GM19328 (cell line): ENCODE results near the gene OR2W3.

Experiments used
- ATAC-seq: cut with Tn5 transposase; IDR thresholded peaks from one replicate; pipeline ENCODE4 v1.9.1; 2021; ENCODE audit warnings: mild to moderate bottlenecking, moderate library complexity; ENCODE audit not compliant: unreplicated experiment

OR2W3 gene

DNA sequence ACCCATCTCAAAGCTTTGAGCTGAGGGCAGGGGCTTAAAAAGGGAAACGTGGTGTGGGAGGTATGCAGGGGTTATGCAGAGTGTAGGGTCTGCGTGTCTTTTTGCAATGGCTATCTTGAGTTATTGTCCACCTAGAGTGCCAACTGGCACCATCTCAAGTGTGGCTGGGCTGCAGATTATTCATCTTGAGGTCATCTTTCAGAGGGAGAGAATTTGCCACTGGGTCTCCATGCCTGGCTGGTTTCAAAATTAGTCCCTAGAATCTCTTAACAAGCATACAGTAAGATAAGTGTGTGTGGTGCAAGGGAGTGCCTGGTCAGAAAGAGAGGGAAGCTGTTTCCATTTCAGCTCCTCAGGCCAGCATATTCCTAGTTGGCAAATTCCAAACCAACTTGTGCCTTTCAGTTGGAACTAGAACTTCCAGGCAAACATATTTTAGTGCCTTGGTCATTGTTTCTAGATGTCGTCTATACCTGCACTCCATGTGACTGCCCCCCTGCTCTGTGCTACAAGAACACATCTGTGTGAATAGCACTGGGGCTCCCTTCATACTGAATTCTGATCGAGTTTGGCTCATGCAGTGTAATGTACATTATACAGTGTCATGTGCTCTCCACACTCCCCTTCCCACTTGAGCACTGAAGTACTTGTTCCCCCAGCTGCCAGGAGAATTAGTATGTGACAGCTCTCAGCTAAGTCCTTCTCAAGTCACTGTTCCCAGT is 19.7 kb downstream of the OR2W3 start:
- no peak for ATAC-seq

DNA sequence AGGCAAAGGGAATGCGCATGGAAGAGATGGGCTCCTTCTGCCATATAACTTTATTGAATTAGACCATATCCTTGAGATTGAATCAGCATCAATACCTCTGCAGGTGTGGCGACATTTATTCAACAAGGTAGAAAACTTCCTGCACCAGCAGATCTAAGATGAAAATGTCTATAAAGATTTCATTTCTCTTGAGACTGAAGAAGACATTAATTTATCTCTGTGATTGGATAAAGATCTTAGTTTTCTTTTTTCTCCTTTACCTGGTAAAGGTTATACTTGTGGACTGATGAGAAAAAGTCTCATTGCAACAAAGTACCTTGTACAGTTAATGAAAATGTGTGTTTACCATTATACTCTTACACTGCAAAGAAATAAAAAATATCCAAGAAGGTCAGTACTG is 24.6 kb downstream of the OR2W3 start, which contains the start of gene OR2T8:
Gene OR2T8 (plus strand): TSS at position 301 of the 400 bp plus-strand sequence. CDS start 766 bp downstream, outside the sequence.
- no peak for ATAC-seq

DNA sequence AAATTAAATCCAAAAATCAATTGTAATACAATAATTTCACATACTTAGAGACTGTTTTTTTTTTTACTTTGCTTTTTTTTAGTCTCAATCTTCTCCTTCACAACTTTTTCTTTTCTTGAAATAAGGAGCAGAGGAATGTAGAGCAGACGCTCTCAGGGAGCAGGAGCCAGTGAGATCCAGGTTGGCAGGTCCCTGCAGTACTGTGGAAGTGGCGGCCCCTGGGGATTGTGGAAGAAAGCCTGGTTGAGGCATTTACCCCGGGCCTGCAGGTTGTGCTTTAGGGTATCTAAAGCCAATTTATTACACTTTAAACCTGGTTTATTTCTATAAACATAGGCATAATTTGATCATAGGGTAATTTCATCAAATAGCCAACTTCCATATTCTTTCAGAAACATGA is 28.6 kb downstream of the OR2W3 start:
- ATAC-seq: no peak

DNA sequence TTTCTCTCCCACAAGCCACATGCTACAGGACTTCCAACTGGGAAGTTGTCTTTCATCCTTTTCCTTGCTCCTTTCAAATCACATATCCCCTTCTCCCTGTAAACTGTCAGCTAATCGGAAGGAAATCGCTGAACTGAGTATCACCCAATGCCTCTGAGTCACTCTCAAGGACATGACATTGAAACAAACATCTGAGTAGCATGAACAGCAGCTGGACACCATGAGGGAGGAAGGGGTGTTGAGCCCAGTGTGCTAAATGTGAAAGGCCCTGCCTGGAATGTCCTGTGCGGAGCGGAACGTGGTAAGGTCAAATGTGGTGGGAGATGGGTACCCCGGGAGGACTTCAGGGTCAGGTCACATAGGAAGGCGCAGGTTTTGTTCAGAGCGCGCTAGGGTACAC is 29.5 kb downstream of the OR2W3 start, which contains the start of gene OR2AJ1:
Gene OR2AJ1 (plus strand): TSS at position 22 of the 400 bp plus-strand sequence. CDS start 8,880 bp downstream, outside the sequence.
- ATAC-seq: no peak

DNA sequence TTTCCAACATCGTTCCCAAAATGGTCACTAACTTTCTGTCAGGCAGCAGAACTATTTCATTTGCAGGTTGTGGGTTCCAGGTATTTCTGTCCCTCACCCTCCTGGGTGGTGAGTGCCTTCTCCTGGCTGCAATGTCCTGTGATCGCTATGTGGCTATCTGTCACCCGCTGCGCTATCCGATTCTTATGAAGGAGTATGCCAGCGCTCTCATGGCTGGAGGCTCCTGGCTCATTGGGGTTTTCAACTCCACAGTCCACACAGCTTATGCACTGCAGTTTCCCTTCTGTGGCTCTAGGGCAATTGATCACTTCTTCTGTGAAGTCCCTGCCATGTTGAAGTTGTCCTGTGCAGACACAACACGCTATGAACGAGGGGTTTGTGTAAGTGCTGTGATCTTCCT is 38.6 kb downstream of the OR2W3 start:
- ATAC-seq: no peak

DNA sequence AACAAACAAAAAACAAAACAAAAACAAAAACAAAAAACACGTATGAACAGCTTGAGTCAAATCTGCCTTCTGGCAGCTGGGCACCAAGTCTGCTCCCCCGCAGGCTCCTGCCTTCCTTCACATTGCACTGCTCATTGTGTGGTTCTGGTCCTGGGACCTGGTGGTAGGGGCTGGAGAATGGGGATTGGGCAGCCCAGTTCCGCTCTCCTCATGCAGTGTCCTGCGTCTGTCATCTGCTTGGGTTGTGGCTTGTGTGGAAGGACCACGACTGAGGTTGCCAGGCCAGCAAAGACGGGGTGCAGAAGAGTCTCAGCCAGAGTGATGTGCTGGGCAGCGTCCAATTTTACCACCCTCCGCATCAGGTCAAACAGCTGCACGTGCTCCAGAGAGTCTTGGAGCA is 40.4 kb downstream of the OR2W3 start:
- ATAC-seq: no peak

DNA sequence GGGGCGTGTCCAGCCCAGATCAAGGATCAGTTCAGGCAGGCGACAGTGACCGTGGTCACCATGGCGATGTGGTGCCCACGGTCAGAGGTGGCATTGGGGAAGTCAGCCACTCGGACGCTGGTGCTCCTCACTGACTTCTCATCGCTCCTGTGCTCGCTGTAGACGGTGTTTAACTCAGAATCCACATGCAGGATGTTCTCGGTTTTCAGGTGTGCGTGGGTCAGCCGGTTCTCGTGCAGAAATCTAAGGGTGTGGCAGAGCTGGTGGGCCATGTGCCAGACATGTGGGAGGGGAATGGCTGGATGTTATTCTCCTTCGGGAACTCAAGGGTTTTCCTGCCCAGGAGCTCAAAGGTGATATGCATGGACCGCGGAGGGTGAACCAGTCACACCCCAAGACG is 41.0 kb downstream of the OR2W3 start:
- no peak for ATAC-seq

DNA sequence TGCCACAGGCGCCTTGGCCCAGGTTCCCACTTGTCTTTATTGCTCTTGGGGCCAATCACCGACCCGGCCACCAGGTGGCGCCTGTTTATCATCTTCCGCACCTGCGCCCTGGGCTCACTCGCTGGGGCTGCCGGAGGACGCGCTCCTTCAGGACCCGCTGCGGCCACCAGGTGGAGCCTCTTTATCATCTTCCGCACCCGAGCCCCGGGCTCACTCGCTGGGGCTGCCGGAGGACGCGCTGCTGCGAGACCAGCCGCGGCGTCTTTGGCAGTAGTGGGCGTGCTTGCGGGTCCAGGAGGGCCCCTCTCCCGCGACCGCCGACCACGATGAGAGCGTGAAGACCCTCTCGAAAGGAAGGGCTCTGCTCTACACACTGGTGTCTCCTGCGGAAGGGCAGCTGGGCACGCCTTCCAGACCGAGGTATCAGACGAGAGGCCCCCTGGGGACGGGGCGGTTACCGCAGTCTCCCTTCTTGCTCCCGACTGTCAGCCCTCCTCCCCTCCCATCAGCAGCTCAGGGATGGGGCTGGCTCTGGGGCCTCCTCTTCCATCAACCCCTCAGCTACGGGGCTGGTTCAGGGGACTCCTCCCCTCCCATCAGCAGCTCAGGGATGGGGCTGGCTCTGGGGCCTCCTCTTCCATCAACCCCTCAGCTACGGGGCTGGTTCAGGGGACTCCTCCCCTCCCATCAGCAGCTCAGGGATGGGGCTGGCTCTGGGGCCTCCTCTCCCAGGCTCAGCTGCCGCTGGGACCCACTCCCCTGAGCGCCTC is 41.8 kb downstream of the OR2W3 start:
- peak; percentile 100 for ATAC-seq

DNA sequence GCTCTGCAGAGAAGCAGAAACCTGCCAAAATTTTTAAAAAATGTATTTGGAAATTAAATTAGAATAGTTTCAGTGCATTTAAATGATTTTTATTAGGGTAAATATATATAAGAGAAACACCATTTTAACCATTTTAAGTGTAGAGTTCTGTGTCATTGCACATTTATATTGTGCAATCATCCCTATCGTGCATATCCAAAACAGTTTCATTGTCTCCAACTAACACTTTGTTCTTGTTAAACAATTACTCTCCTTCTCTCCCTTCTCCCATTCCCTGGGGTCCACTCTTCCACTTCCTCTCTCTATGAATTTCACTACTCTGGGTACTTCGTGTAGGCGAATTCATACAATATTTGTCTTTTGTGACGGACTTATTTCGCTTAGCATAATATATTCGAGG is 47.2 kb downstream of the OR2W3 start:
- ATAC-seq: no peak
